Esophagus squamous epithelium (tissue), 4 donors: ENCODE results near the gene GNG2.

Experiments
- CTCF ChIP-seq, 6 experiments: fragments of 450-650 bp in 4 of 6; fragments of 200-600 bp in 2 of 6; sonication (generic) in 2 of 6; IDR thresholded peaks; one replicate each; pipeline ENCODE4 v1.5.1; 2016 to 2019; ENCODE audit warnings: antibody characterized with exemption in 6 of 6, mild to moderate bottlenecking in 4 of 6, moderate library complexity in 4 of 6
- POLR2A ChIP-seq, 4 donors: fragments of 450-650 bp; IDR thresholded peaks; one replicate each; pipeline ENCODE4 v1.6.1; 2017; ENCODE audit warnings: antibody characterized with exemption in 4 of 4, mild to moderate bottlenecking in 4 of 4, moderate library complexity in 3 of 4

- TF ChIP-seq POLR2A (IDR thresholded peaks at IDR 0.05) = no peak
- TF ChIP-seq CTCF (IDR thresholded peaks at IDR 0.05) = no peak
Measured at GRCh38 chr14:52005625-52006024, 145.2 kb downstream of the GNG2 start.
